NK-92 (cell line): ENCODE measurements around the gene STAG3.
"Not testable (repeated sequence)": the region's sequence is repeated elsewhere in the genome, so short reads cannot be mapped to it uniquely, and the experiment has no call there.

Experiments used
- DNase-seq: peaks from one replicate; lab custom pipeline; 2025; ENCODE audit not compliant: unreplicated experiment; lab: John Stamatoyannopoulos, UW

STAG3 gene

DNA sequence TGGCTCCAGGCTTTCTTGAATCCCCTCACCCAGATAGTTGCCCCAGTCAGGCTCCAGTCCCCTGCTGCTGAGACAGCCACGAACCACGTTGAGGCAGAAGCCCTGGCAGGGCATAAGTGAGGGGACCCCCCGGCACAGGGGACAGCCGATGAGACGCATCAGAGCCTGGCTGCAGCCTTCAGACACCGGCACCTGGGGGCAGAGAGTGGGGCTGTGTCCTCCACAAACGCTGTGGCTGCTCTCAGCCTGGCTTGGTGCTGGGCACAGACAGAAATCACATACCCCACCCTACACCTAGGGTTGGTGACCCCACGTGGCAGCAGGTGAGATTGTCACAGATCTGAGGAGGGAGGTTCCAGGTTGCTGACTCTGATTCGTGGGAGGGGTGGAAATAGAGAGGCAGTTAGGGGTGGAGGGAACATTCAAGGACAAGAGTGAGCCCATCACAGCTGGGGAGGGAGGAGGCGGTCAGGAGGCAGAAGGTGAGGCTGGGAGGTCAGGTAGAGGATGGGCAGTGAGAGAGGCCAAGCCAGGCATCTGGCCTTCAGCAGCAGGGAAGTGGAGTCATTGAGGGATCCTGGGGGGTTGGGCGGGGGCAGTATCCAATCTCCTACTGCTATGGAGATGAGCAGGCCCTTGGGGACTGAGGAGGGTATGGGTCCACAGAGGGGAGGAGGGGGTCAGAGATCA is 3.8 kb upstream of the STAG3 start:
- no peak for DNase-seq

- DNase-seq: no peak
Observed at GRCh38 chr7:100174582-100174981, 3.1 kb upstream of the STAG3 start.

DNA sequence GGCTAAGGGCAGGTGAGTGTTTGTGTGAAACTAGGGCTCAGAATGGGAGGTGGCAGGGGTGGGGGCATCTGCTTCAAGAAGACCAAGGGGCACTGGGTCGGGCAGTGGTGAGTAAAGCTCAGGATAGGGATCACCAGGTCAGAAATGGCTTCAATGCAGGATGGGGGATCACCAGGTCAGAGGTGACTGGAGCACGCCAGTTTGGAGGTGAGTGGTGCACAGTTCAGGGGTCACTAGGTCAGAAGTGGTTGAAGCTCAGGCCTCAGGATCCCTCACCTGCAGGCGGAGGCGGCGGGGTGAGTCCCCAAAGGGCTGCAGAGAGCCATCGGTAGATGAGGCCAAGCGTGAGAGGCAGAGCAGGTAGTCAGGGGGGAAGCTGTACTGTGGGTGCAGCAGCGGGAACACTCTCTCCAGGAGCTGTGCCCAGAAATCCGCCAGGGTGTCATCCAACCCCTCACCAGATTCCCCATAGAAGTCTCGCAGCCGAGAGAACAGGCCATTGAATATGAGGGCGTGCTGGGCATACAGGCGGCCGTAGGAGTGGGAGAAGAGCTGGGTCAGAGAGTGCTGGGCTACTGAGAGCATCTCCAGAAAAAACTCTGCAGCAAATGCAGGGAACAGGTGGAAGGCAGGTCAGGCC is 2.3 kb upstream of the STAG3 start:
- DNase-seq: no peak

GRCh38 chr7:100176096-100177044 is 1.3 kb upstream of the STAG3 start:
- DNase-seq: no peak

- not testable (repeated sequence) for DNase-seq
Observed at GRCh38 chr7:100180084-100180483, 2.4 kb downstream of the STAG3 start.

GRCh38 chr7:100182616-100183015 is 4.9 kb downstream of the STAG3 start:
- not testable (repeated sequence) for DNase-seq

DNA sequence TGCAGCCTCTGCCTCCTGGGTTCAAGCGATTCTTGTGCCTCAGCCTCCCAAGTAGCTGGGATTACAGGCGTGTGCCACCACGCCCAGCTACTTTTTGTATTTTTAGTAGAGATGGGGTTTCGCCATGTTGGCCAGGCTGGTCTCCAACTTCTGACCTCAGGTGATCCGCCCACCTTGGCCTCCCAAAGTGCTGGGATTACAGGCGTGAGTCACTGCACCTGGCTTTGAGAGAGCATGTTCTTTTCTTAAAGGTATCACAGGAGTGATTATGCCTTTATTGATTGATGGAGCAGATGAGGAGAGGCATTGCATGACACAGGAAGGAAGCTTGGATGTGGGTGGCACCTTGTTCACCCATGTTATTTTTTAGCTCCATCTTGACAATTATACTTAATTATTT is 5.4 kb downstream of the STAG3 start:
- not testable (repeated sequence) for DNase-seq

- DNase-seq: no peak
Observed at GRCh38 chr7:100185726-100186125, 8.0 kb downstream of the STAG3 start.

- no peak for DNase-seq
Observed at GRCh38 chr7:100189061-100189460, 11.3 kb downstream of the STAG3 start.

- DNase-seq: no peak
Observed at GRCh38 chr7:100190048-100190711, 12.5 kb downstream of the STAG3 start.

GRCh38 chr7:100191775-100192174 is 14.1 kb downstream of the STAG3 start:
- DNase-seq: no peak

GRCh38 chr7:100192281-100192862 is 14.7 kb downstream of the STAG3 start:
- not testable (repeated sequence) for DNase-seq

DNA sequence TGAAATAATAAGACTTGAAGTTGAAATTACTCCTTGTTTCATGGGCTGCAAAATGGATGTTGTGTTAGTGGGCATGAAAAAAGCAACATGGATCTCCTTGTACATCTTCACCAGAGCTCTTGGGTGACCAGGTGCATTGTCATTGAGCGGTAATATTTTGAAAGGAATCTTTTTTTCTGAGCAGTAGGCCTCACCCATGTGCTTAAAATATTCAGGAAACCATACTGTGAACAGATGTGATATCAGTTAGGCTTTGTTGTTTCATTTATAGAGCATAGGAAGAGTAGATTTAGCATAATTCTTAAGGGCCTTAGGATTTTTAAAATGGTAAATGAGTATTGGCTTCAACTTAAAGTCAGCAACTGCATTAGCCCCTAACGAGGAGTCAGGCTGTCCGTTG is 15.3 kb downstream of the STAG3 start:
- DNase-seq: no peak

GRCh38 chr7:100195222-100195621 is 17.5 kb downstream of the STAG3 start:
- no peak for DNase-seq

GRCh38 chr7:100195901-100196322 is 18.2 kb downstream of the STAG3 start:
- not testable (repeated sequence) for DNase-seq

- no peak for DNase-seq
Observed at GRCh38 chr7:100198266-100198665, 20.5 kb downstream of the STAG3 start.

- no peak for DNase-seq
Observed at GRCh38 chr7:100200693-100201092, 23.0 kb downstream of the STAG3 start.

DNA sequence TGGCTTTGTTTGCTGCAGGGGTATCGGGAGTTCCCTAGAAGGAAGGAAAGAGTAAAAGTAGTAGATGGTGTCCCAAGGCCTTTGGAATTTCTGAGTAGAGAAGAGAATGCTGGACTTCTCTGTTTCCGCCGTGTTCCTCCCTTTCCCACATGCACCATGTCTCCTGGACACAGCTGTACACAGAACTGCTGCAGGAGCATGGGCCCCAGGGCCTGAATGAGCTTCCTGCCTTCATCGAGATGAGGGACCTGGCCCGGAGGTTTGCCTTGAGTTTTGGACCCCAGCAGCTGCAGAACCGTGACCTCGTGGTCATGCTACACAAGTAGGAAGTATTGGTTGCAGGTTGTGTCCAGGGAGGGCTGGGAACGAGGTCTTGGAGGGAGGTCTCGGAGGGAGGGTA is 26.7 kb downstream of the STAG3 start:
- no peak for DNase-seq

GRCh38 chr7:100208911-100209408 is 31.2 kb downstream of the STAG3 start:
- no peak for DNase-seq

- DNase-seq: no peak
Observed at GRCh38 chr7:100209493-100209892, 31.8 kb downstream of the STAG3 start.

GRCh38 chr7:100210805-100211204 is 33.1 kb downstream of the STAG3 start:
- DNase-seq: no peak
